Right cardiac atrium (tissue), 5 donors: ENCODE results near the gene DCST1. TPM values are rescaled to one million over a fixed set of nuclear protein-coding genes. Genes with fewer than 3 reads are reported as not detected.

Experiments used
- ATAC-seq, 2 donors: fragments of 200-7000 bp; cut with Tn5 transposase; one replicate each; pipeline versions ENCODE4 v1.8.0 to v1.9.1; 2020; ENCODE audit warnings: moderate library complexity in 2 of 2, mild to moderate bottlenecking in 1 of 2
- DNase-seq, 3 donors: peaks; one replicate each; pipeline ENCODE4 v3.0.0-alpha.2; 2020
- H3K27ac ChIP-seq: one replicate; pipeline ENCODE4 v1.5.1; 2013; ENCODE audit warnings: mild to moderate bottlenecking, low read length, control low read depth, moderate library complexity
- H3K27me3 ChIP-seq: one replicate; pipeline ENCODE4 v1.6.1; 2013; ENCODE audit not compliant: control insufficient read depth, insufficient read depth
- H3K4me1 ChIP-seq: one replicate; pipeline ENCODE4 v1.6.1; 2013; ENCODE audit warnings: low read length; ENCODE audit not compliant: control insufficient read depth, insufficient read depth
- H3K4me3 ChIP-seq: one replicate; pipeline ENCODE4 v1.5.1; 2013; ENCODE audit warnings: low read length, control low read depth
- H3K9me3 ChIP-seq: one replicate; pipeline ENCODE4 v1.6.1; 2013; ENCODE audit warnings: low read length; ENCODE audit not compliant: control insufficient read depth
- WGBS: extraction: QIAGEN DNeasy Blood & Tissue Kit; methylation state at CpG from one replicate; pipeline ENCODE4 v1.1.7; 2013; 5-methylcytosine and 5-hydroxymethylcytosine counted together
- intact Hi-C, 4 donors: fragments of 100-400 bp; cut with DNase I; formaldehyde crosslinking; loops; one replicate each; pipeline versions ENCODE4 v1.11.0 to v1.14.0; 2022 to 2023
- polyA plus RNA-seq: library from polyadenylated mRNA; stranded (reverse); fragments of 200-250 nt; gene quantifications from one replicate; pipeline ENCODE4 v1.2.3, GENCODE V29; 2013
- total RNA-seq, 4 donors: library from RNA; stranded (reverse); fragmentation: NEBNext Ultra II Directional; extraction: Animal tissue kit (Norgen Biotek cat#: 25700); gene quantifications; one replicate each; pipeline ENCODE4 v1.2.1, GENCODE V29; 2021
- donor health status: healthy with polysubstance abuse.
- donor health status: DM: no; HTN: yes; CAD: no.
- donor health status: DM: no; HTN: no; CAD: no.
- donor health status: DM: no; HTN: yes; CAD: no; lungs with severe emphysema.
- donor health status: DM: yes; HTN: yes; CAD: no.

The DCST1 gene
- total and polyA plus RNA-seq, 5 donors, result not detected

- Histone ChIP-seq H3K27me3 (no peaks in the 10 kb centered on the region), H3K9me3 (no peaks in the 10 kb centered on the region), H3K4me3 (no peak overlapping the region), H3K4me1 (peaks cover 2% of the 10 kb centered on the region), H3K27ac (peak overlapping the region; percentile 24)
- WGBS, result 57% methylated on average over 4 of the region's 4 CpGs
- peak in 1 of 3 donors; percentile 60 for DNase-seq
- intact Hi-C loops, result no loop called here
- peak in 1 of 2 donors; percentile 31 for ATAC-seq
Measured at GRCh38 chr1:155022927-155023236, 10.7 kb upstream of the DCST1 start.

- Histone ChIP-seq H3K27ac (no peak overlapping the region), H3K27me3 (no peaks in the 10 kb centered on the region), H3K4me1 (no peaks in the 10 kb centered on the region), H3K9me3 (no peaks in the 10 kb centered on the region), H3K4me3 (no peak overlapping the region)
- WGBS, result 75% methylated on average over 5 of the region's 5 CpGs
- no peak for ATAC-seq
- peak in 1 of 3 donors; percentile 20 for DNase-seq
- intact Hi-C loops, result no loop called here
Measured at GRCh38 chr1:155023627-155024026, 10.0 kb upstream of the DCST1 start.

- H3K9me3 ChIP-seq, result no peaks in the 10 kb centered on the region
- intact Hi-C loops, result no loop called here
- H3K4me1 ChIP-seq, result no peaks in the 10 kb centered on the region
- WGBS, result 87% methylated on average over 9 of the region's 9 CpGs
- ATAC-seq (no peak), DNase-seq (peak in 1 of 3 donors; percentile 17)
- H3K27me3 ChIP-seq, result no peaks in the 10 kb centered on the region
- no peak overlapping the region for H3K4me3 ChIP-seq
- H3K27ac ChIP-seq, result no peak overlapping the region
Measured at GRCh38 chr1:155024315-155024714, 9.3 kb upstream of the DCST1 start.

- H3K27ac ChIP-seq, result no peak overlapping the region
- WGBS, result 66% methylated on average over 9 of the region's 9 CpGs
- ATAC-seq, result no peak
- H3K4me1 ChIP-seq, result no peaks in the 10 kb centered on the region
- intact Hi-C loops, result no loop called here
- peak in 1 of 3 donors; percentile 22 for DNase-seq
- no peaks in the 10 kb centered on the region for H3K9me3 ChIP-seq
- no peaks in the 10 kb centered on the region for H3K27me3 ChIP-seq
- no peak overlapping the region for H3K4me3 ChIP-seq
Measured at GRCh38 chr1:155026154-155026553, 7.5 kb upstream of the DCST1 start.

GRCh38 chr1:155026588-155026987, 7.0 kb upstream of the DCST1 start:
- Histone ChIP-seq H3K4me3 (no peak overlapping the region), H3K9me3 (no peaks in the 10 kb centered on the region), H3K4me1 (no peaks in the 10 kb centered on the region), H3K27me3 (no peaks in the 10 kb centered on the region), H3K27ac (no peak overlapping the region)
- ATAC-seq (no peak), DNase-seq (peak in 1 of 3 donors; percentile 26)
- intact Hi-C loops, result no loop called here
- 82% methylated on average over 6 of the region's 6 CpGs for WGBS

- WGBS, result 82% methylated on average over 16 of the region's 16 CpGs
- Histone ChIP-seq H3K27me3 (no peaks in the 10 kb centered on the region), H3K9me3 (no peaks in the 10 kb centered on the region), H3K4me1 (no peaks in the 10 kb centered on the region), H3K27ac (no peak overlapping the region), H3K4me3 (no peak overlapping the region)
- intact Hi-C loops, result no loop called here
- DNase-seq (peak in 1 of 3 donors; percentile 48), ATAC-seq (no peak)
Measured at GRCh38 chr1:155029513-155030242, 3.9 kb upstream of the DCST1 start.

GRCh38 chr1:155030243-155030795, 3.3 kb upstream of the DCST1 start:
- Histone ChIP-seq H3K27me3 (no peaks in the 10 kb centered on the region), H3K27ac (no peak overlapping the region), H3K9me3 (no peaks in the 10 kb centered on the region), H3K4me3 (no peak overlapping the region), H3K4me1 (no peaks in the 10 kb centered on the region)
- no peak for ATAC-seq
- intact Hi-C loops, result no loop called here
- peak in 1 of 3 donors; percentile 35 for DNase-seq
- 85% methylated on average over 15 of the region's 15 CpGs for WGBS

- no peak for ATAC-seq
- intact Hi-C loops, result no loop called here
- no peaks in the 10 kb centered on the region for H3K4me1 ChIP-seq
- no peak overlapping the region for H3K27ac ChIP-seq
- no peaks in the 10 kb centered on the region for H3K27me3 ChIP-seq
- 81% methylated on average over 11 of the region's 11 CpGs for WGBS
- H3K4me3 ChIP-seq, result no peak overlapping the region
- H3K9me3 ChIP-seq, result no peaks in the 10 kb centered on the region
- DNase-seq, result no peak
Measured at GRCh38 chr1:155030899-155031298, 2.7 kb upstream of the DCST1 start.

- Histone ChIP-seq H3K27ac (no peak overlapping the region), H3K4me3 (no peak overlapping the region), H3K4me1 (no peaks in the 10 kb centered on the region), H3K9me3 (no peaks in the 10 kb centered on the region), H3K27me3 (no peaks in the 10 kb centered on the region)
- intact Hi-C loops, result no loop called here
- 88% methylated on average over 12 of the region's 12 CpGs for WGBS
- peak in 1 of 3 donors; percentile 23 for DNase-seq
- no peak for ATAC-seq
Measured at GRCh38 chr1:155032886-155033285, 738 bp upstream of the DCST1 start.

- intact Hi-C loops, result no loop called here
- H3K9me3 ChIP-seq, result no peaks in the 10 kb centered on the region
- H3K27me3 ChIP-seq, result no peaks in the 10 kb centered on the region
- no peak for ATAC-seq
- H3K27ac ChIP-seq, result no peak overlapping the region
- H3K4me1 ChIP-seq, result peaks cover 4% of the 10 kb centered on the region
- DNase-seq, result peak in 1 of 3 donors; percentile 14
- WGBS, result 82% methylated on average over 20 of the region's 20 CpGs
- H3K4me3 ChIP-seq, result no peak overlapping the region
Measured at GRCh38 chr1:155034318-155035208, 939 bp downstream of the DCST1 start.

- 70% methylated on average over 2 of the region's 2 CpGs for whole genome bisulfite sequencing
- H3K27me3 ChIP-seq, result no peaks in the 10 kb centered on the region
- H3K27ac ChIP-seq, result no peak overlapping the region
- peaks cover 4% of the 10 kb centered on the region for H3K4me1 ChIP-seq
- H3K9me3 ChIP-seq, result no peaks in the 10 kb centered on the region
- DNase-seq (no peak), ATAC-seq (no peak)
- intact Hi-C loops, result no loop called here
- H3K4me3 ChIP-seq, result no peak overlapping the region
Measured at GRCh38 chr1:155035936-155036335, 2.3 kb downstream of the DCST1 start.
